IMR-90 (cell line): ENCODE data around the gene CLEC3A. TPM values are rescaled to one million over a fixed set of nuclear protein-coding genes. Genes with fewer than 3 reads are reported as not detected.

Source experiments
- ATAC-seq: fragments of 200-7000 bp; cut with Tn5 transposase; 2 replicates; pipeline ENCODE4 v1.9.1; 2020; ENCODE audit warnings: low read depth, mild to moderate bottlenecking, moderate library complexity
- BruUV-seq: library from RNA; stranded (reverse); fragments of 400-500 nt; replicated peaks from 2 replicates; lab custom pipeline; 2021; lab: Mats Ljungman, UMichigan
- CTCF ChIA-PET: fragments of 300-600 bp; formaldehyde crosslinking; extraction: SDS; loops from one replicate; lab custom pipeline; 2021; ENCODE audit warnings: antibody characterized with exemption; lab: Yijun Ruan, JAX
- POLR2A ChIA-PET: fragments of 300-600 bp; sonication (Branson Sonifier 250); formaldehyde crosslinking; loops from one replicate; lab custom pipeline; 2022; ENCODE audit warnings: antibody characterized with exemption; ENCODE audit not compliant: unreplicated experiment; lab: Charles Lee
- DNase-seq: peaks from one replicate; pipeline ENCODE4 v3.0.0; 2013
- H2AFZ ChIP-seq: replicated peaks from 2 replicates; pipeline ENCODE3; 2013; ENCODE audit warnings: low read length, mild to moderate bottlenecking; ENCODE audit not compliant: poor library complexity
- H2AK5ac ChIP-seq: 2 replicates; pipeline ENCODE4 v1.6.1; 2013; ENCODE audit warnings: low read depth, low read length, inconsistent platforms
- H2AK9ac ChIP-seq: replicated peaks from 2 replicates; pipeline ENCODE3; 2013; ENCODE audit warnings: mild to moderate bottlenecking, low read depth, low read length, moderate library complexity; ENCODE audit not compliant: poor library complexity
- H2BK120ac ChIP-seq: 2 replicates; pipeline ENCODE4 v1.6.1; 2013; ENCODE audit warnings: low read depth, low read length, inconsistent platforms
- H2BK15ac ChIP-seq: 3 replicates; pipeline ENCODE4 v1.6.1; 2013; ENCODE audit warnings: low read depth, low read length, inconsistent platforms
- H2BK20ac ChIP-seq: 2 replicates; pipeline ENCODE4 v1.6.1; 2013; ENCODE audit warnings: low read depth, mild to moderate bottlenecking, inconsistent platforms, low read length, moderate library complexity
- H2BK5ac ChIP-seq: 2 replicates; pipeline ENCODE4 v1.6.1; 2013; ENCODE audit warnings: mild to moderate bottlenecking, low read depth, low read length, inconsistent platforms; ENCODE audit not compliant: poor library complexity, severe bottlenecking
- H3K14ac ChIP-seq: replicated peaks from 2 replicates; pipeline ENCODE4 v1.6.1; 2013; ENCODE audit warnings: low read depth, low read length, inconsistent platforms
- H3K18ac ChIP-seq: 2 replicates; pipeline ENCODE4 v1.6.1; 2013; ENCODE audit warnings: low read depth, low read length, control low read depth
- H3K23ac ChIP-seq: 2 replicates; pipeline ENCODE4 v1.6.1; 2013; ENCODE audit warnings: low read depth, low read length, inconsistent platforms
- H3K27ac ChIP-seq: 2 replicates; pipeline ENCODE4 v1.5.1; 2013; ENCODE audit warnings: mild to moderate bottlenecking, control low read depth, low read length; ENCODE audit not compliant: insufficient read depth
- H3K27me3 ChIP-seq: 2 replicates; pipeline ENCODE4 v1.6.1; 2013; ENCODE audit warnings: low read length; ENCODE audit not compliant: control insufficient read depth, insufficient read depth
- H3K36me3 ChIP-seq: 2 replicates; pipeline ENCODE4 v1.6.1; 2013; ENCODE audit warnings: low read length, mixed read lengths; ENCODE audit not compliant: control insufficient read depth, insufficient read depth
- H3K4ac ChIP-seq: 2 replicates; pipeline ENCODE4 v1.6.1; 2013; ENCODE audit warnings: low read depth, low read length, inconsistent platforms
- H3K4me1 ChIP-seq: 2 replicates; pipeline ENCODE4 v1.6.1; 2013; ENCODE audit warnings: low read length, mixed read lengths; ENCODE audit not compliant: control insufficient read depth, insufficient read depth
- H3K4me2 ChIP-seq: 2 replicates; pipeline ENCODE4 v1.6.1; 2013; ENCODE audit warnings: low read depth, mild to moderate bottlenecking, control low read depth, low read length, moderate library complexity
- H3K4me3 ChIP-seq: 2 replicates; pipeline ENCODE4 v1.5.1; 2013; ENCODE audit warnings: low read depth, mild to moderate bottlenecking, control low read depth, low read length, moderate library complexity; ENCODE audit not compliant: insufficient read depth
- H3K56ac ChIP-seq: 2 replicates; pipeline ENCODE4 v1.6.1; 2013; ENCODE audit warnings: low read length, inconsistent platforms; ENCODE audit not compliant: insufficient read depth; ENCODE audit errors: extremely low read depth
- H3K79me1 ChIP-seq, 2 experiments: 2 replicates each; pipeline ENCODE4 v1.6.1; 2013; ENCODE audit warnings: low read length in 2 of 2, inconsistent platforms in 1 of 2, low read depth in 1 of 2
- H3K9ac ChIP-seq: 2 replicates; pipeline ENCODE4 v1.6.1; 2013; ENCODE audit warnings: low read depth, low read length, control low read depth
- H3K9me1 ChIP-seq: 2 replicates; pipeline ENCODE4 v1.6.1; 2013; ENCODE audit warnings: low read length, inconsistent platforms; ENCODE audit not compliant: insufficient read depth
- H3K9me3 ChIP-seq: 2 replicates; pipeline ENCODE4 v1.6.1; 2013; ENCODE audit warnings: low read length; ENCODE audit not compliant: control insufficient read depth, insufficient read depth
- H4K20me1 ChIP-seq: 2 replicates; pipeline ENCODE4 v1.6.1; 2013; ENCODE audit warnings: low read length, inconsistent platforms; ENCODE audit not compliant: insufficient read depth
- H4K5ac ChIP-seq: 2 replicates; pipeline ENCODE4 v1.6.1; 2013; ENCODE audit warnings: mild to moderate bottlenecking, low read depth, low read length, control low read depth
- H4K8ac ChIP-seq, 2 experiments: 2 replicates each; pipeline ENCODE4 v1.6.1; 2013; ENCODE audit warnings: low read depth in 2 of 2, low read length in 2 of 2, control low read depth in 1 of 2, inconsistent platforms in 1 of 2
- H4K91ac ChIP-seq: 2 replicates; pipeline ENCODE4 v1.6.1; 2013; ENCODE audit warnings: low read depth, low read length, inconsistent platforms; ENCODE audit not compliant: insufficient read depth
- BHLHE40 ChIP-seq: fragments of 150-350 bp; IDR thresholded peaks from 2 replicates; pipeline ENCODE4 v1.6.1; 2016; ENCODE audit warnings: mild to moderate bottlenecking, low read depth, low read length
- CEBPB ChIP-seq: IDR thresholded peaks from 2 replicates; pipeline ENCODE4 v1.6.1; 2012; ENCODE audit warnings: low read depth, low read length, improper control_type of control experiment
- CHD1 ChIP-seq: IDR thresholded peaks from 2 replicates; pipeline ENCODE4 v1.6.1; 2012; ENCODE audit warnings: low read depth, low read length, improper control_type of control experiment
- CTCF ChIP-seq: conservative IDR thresholded peaks from 2 replicates; pipeline ENCODE4 v1.5.1; 2012; ENCODE audit warnings: mild to moderate bottlenecking, low read depth, low read length, improper control_type of control experiment
- ELK1 ChIP-seq: fragments of 150-350 bp; IDR thresholded peaks from 2 replicates; pipeline ENCODE4 v1.6.1; 2016; ENCODE audit warnings: low read depth, mild to moderate bottlenecking, low read length, moderate library complexity, borderline replicate concordance
- FOS ChIP-seq: fragments of 150-350 bp; IDR thresholded peaks from 2 replicates; pipeline ENCODE4 v1.6.1; 2016; ENCODE audit warnings: low read depth, low read length
- MAFK ChIP-seq: IDR thresholded peaks from 2 replicates; pipeline ENCODE4 v1.6.1; 2012; ENCODE audit warnings: low read depth, low read length, improper control_type of control experiment
- MAZ ChIP-seq: IDR thresholded peaks from 2 replicates; pipeline ENCODE4 v1.6.1; 2012; ENCODE audit warnings: low read depth, mild to moderate bottlenecking, low read length, improper control_type of control experiment, moderate library complexity, borderline replicate concordance
- MXI1 ChIP-seq: IDR thresholded peaks from 2 replicates; pipeline ENCODE4 v1.6.1; 2012; ENCODE audit warnings: low read depth, mild to moderate bottlenecking, low read length, moderate library complexity, borderline replicate concordance
- NFE2L2 ChIP-seq: fragments of 150-350 bp; IDR thresholded peaks from 2 replicates; pipeline ENCODE4 v1.6.1; 2016; ENCODE audit warnings: low read depth, mild to moderate bottlenecking, low read length
- POLR2A ChIP-seq: IDR thresholded peaks from 2 replicates; pipeline ENCODE4 v1.6.1; 2012; ENCODE audit warnings: mild to moderate bottlenecking, low read depth, low read length
- RAD21 ChIP-seq: IDR thresholded peaks from 2 replicates; pipeline ENCODE4 v1.6.1; 2012; ENCODE audit warnings: low read length, improper control_type of control experiment
- RCOR1 ChIP-seq: IDR thresholded peaks from 2 replicates; pipeline ENCODE4 v1.6.1; 2012; ENCODE audit warnings: mild to moderate bottlenecking, low read length, improper control_type of control experiment; ENCODE audit not compliant: insufficient replicate concordance
- RFX5 ChIP-seq: IDR thresholded peaks from 2 replicates; pipeline ENCODE4 v1.8.0; 2012; ENCODE audit warnings: low read depth, mild to moderate bottlenecking, low read length, moderate library complexity
- SMC3 ChIP-seq: fragments of 150-350 bp; IDR thresholded peaks from 2 replicates; pipeline ENCODE4 v1.6.1; 2016; ENCODE audit warnings: low read depth, mild to moderate bottlenecking, antibody characterized with exemption, low read length, moderate library complexity
- USF2 ChIP-seq: fragments of 150-350 bp; IDR thresholded peaks from 2 replicates; pipeline ENCODE4 v1.6.1; 2017; ENCODE audit warnings: mild to moderate bottlenecking, antibody characterized with exemption, low read length, low read depth
- whole genome bisulfite sequencing, 2 experiments: methylation state at CpG; one replicate each; pipeline versions ENCODE4 v1.1.5 to v1.1.7; 2013; ENCODE audit warnings: missing lambda C conversion rate in 2 of 2; ENCODE audit not compliant: insufficient read length in 1 of 2; ENCODE audit errors: extremely low coverage in 2 of 2; 5-methylcytosine and 5-hydroxymethylcytosine counted together
- dilution Hi-C: fragments of 300-500 bp; cut with HindIII; formaldehyde crosslinking; loops from one replicate; pipeline ENCODE4 v1.14.3; 2018; ENCODE audit warnings: low sequenced_read_pairs; ENCODE audit not compliant: unreplicated experiment
- in situ Hi-C: fragments of 300-500 bp; cut with MboI; formaldehyde crosslinking; loops from 3 replicates; pipeline ENCODE4 v1.14.3; 2019; ENCODE audit warnings: low sequenced_read_pairs, inconsistent platforms, mixed read lengths
- intact Hi-C: fragments of 100-400 bp; cut with micrococcal nuclease; formaldehyde crosslinking; loops from 2 replicates; pipeline ENCODE4 v1.10.0; 2022
- polyA plus RNA-seq, 3 experiments: library from polyadenylated mRNA; depleted of rRNA; stranded (reverse); fragments of >200 nt; gene quantifications; 2 replicates each; pipeline ENCODE4 v1.2.3, GENCODE V29; 2012; ENCODE audit warnings: low replicate concordance in 1 of 3
- total RNA-seq: library from RNA; depleted of rRNA; stranded (reverse); fragments of >200 nt; gene quantifications from 2 replicates; pipeline ENCODE4 v1.2.3, GENCODE V29; 2012

The CLEC3A gene
- total and polyA plus RNA-seq, 2 of the 4 experiments (the other 2 are of a cell fraction), result not detected

DNA sequence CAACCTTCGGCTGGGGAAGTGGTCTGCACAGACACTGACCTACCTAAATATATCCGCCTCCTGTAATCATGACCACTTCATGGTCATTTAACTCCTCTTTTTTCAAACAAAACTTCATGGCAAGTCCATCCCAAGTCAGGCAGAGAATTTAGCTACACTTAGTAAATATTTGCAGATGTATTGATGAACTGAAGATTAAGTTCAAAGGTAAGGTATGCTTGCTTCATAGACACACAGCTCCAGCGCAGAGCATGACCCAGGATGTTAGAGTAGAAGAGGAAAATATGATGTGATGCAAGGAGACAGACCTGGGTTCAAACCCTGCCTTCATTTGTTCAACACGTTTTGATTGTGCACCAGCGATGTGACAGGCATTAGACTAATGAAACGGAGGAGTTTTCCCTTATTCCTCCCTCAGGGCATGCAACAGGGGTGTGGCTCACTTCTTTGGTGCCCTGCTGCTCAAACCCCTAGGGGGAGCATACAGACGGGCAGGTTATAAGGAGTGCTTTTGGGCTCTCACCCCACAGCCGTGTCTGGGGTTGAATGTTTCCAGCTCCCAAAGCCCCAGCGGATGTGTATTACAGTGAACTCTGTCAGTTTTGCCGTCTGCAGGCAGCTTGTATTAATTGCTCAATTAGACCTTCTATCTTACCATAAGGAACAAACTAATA is 23.9 kb upstream of the CLEC3A start:
- Histone ChIP-seq H2BK15ac (no peak overlapping the region), H2BK5ac (no peak overlapping the region), H4K20me1 (no peaks in the 10 kb centered on the region), H3K4ac (no peak overlapping the region), H3K14ac (no peak overlapping the region), H4K8ac (no peak overlapping the region), H4K5ac (no peak overlapping the region), H3K56ac (no peak overlapping the region), H2AFZ (no peak overlapping the region), H3K27ac (no peak overlapping the region), H3K4me1 (no peaks in the 10 kb centered on the region), H2BK20ac (no peak overlapping the region), H3K23ac (no peak overlapping the region), H4K91ac (no peak overlapping the region), H3K9me3 (peaks cover 13% of the 10 kb centered on the region), H3K4me3 (no peak overlapping the region), H3K4me2 (no peak overlapping the region), H3K79me1 (no peaks in the 10 kb centered on the region), H3K9ac (no peak overlapping the region), H3K27me3 (no peaks in the 10 kb centered on the region), H3K9me1 (no peaks in the 10 kb centered on the region), H3K18ac (no peak overlapping the region), H2AK5ac (no peak overlapping the region), H2AK9ac (no peak overlapping the region), H2BK120ac (no peak overlapping the region), H3K36me3 (no peaks in the 10 kb centered on the region)
- 80% methylated on average over 1 of the region's 10 CpGs; no CpG with 5 or more reads in 1 of the 2 experiments for WGBS, 2 experiments
- in situ Hi-C loops, result no loop called here
- POLR2A ChIA-PET, result no interaction called here
- no TSS peak for BruUV-seq
- dilution Hi-C loops, result no loop called here
- intact Hi-C loops, result no loop called here
- no peak for ATAC-seq
- CTCF ChIA-PET, result no interaction called here
- DNase-seq, result no peak
- TF ChIP-seq POLR2A (no peak), ELK1 (no peak), MAFK (no peak), RAD21 (no peak), CHD1 (no peak), USF2 (no peak), CTCF (no peak), RFX5 (no peak), RCOR1 (no peak), MXI1 (no peak), MAZ (no peak), CEBPB (no peak), BHLHE40 (no peak), NFE2L2 (no peak), FOS (no peak), SMC3 (no peak)
